K562 (cell line): ENCODE measurements around the gene COL4A2. TPM values are rescaled to one million over a fixed set of nuclear protein-coding genes. Genes with fewer than 3 reads are reported as not detected.

Experiments used
- ARID4B ChIP-seq: sonication (generic); formaldehyde crosslinking; IDR thresholded peaks from 2 replicates; pipeline ENCODE4 v1.8.0; 2022; ENCODE audit warnings: mild to moderate bottlenecking, missing genetic modification reagents
- BRCA1 ChIP-seq, 2 experiments: fragments of 450-650 bp in 1 of 2; sonication (generic) in 1 of 2; formaldehyde crosslinking in 1 of 2; IDR thresholded peaks; 2 replicates each; pipeline versions ENCODE4 v1.5.0 to v1.6.1; 2017 to 2020; ENCODE audit warnings: mild to moderate bottlenecking in 1 of 2, missing genetic modification reagents in 1 of 2
- CBX2 ChIP-seq: fragments of 200-600 bp; sonication (generic); IDR thresholded peaks from one replicate; pipeline ENCODE4 v1.6.1; 2012; ENCODE audit warnings: mild to moderate bottlenecking, low read length, inconsistent platforms; ENCODE audit not compliant: insufficient read depth, poor library complexity, severe bottlenecking
- COPS2 ChIP-seq: fragments of 450-650 bp; conservative IDR thresholded peaks from 2 replicates; pipeline ENCODE4 v1.6.1; 2016; ENCODE audit warnings: mild to moderate bottlenecking, moderate library complexity
- HSF4 ChIP-seq: fragments of 250-450 bp; sonication (Bioruptor Pico); IDR thresholded peaks from 2 replicates; pipeline ENCODE4 v2.1.2; 2022; ENCODE audit warnings: mild to moderate bottlenecking, moderate library complexity, borderline replicate concordance
- JUN ChIP-seq, 2 experiments: sonication (generic) in 1 of 2; formaldehyde crosslinking in 1 of 2; IDR thresholded peaks; 2 replicates each; pipeline versions ENCODE4 v1.6.1 to v1.8.0; 2012 to 2022; ENCODE audit warnings: borderline replicate concordance in 2 of 2, mild to moderate bottlenecking in 2 of 2, improper control_type of control experiment in 1 of 2, low read depth in 1 of 2, low read length in 1 of 2, missing genetic modification reagents in 1 of 2
- KDM1A ChIP-seq, 2 experiments: fragments of 450-650 bp; IDR thresholded peaks; 2 replicates each; pipeline ENCODE4 v1.6.1; 2016; ENCODE audit warnings: mild to moderate bottlenecking in 2 of 2
- MAFG ChIP-seq: fragments of 450-650 bp; conservative IDR thresholded peaks from 2 replicates; pipeline ENCODE4 v1.6.1; 2016; ENCODE audit warnings: missing genetic modification characterization, missing compliant biosample characterization
- MTA3 ChIP-seq: fragments of 450-650 bp; formaldehyde crosslinking; IDR thresholded peaks from 2 replicates; pipeline ENCODE4 v1.6.1; 2017; ENCODE audit warnings: mild to moderate bottlenecking, borderline replicate concordance
- MYC ChIP-seq, 2 experiments: fragments of 250-450 bp in 1 of 2; sonication (Bioruptor Pico) in 1 of 2; IDR thresholded peaks; 2 replicates each; pipeline versions ENCODE4 v1.5.1 to v1.6.1; 2012 to 2021; ENCODE audit warnings: low read depth in 2 of 2, borderline replicate concordance in 1 of 2, improper control_type of control experiment in 1 of 2, low read length in 1 of 2, mild to moderate bottlenecking in 1 of 2, moderate library complexity in 1 of 2
- NCOA4 ChIP-seq: fragments of 450-650 bp; IDR thresholded peaks from 2 replicates; pipeline ENCODE4 v1.6.1; 2018; ENCODE audit warnings: mild to moderate bottlenecking; ENCODE audit not compliant: partially characterized antibody
- NFRKB ChIP-seq: fragments of 450-650 bp; IDR thresholded peaks from 2 replicates; pipeline ENCODE4 v1.6.1; 2016; ENCODE audit warnings: low read depth
- NR2C1 ChIP-seq, 2 experiments: fragments of 450-650 bp; IDR thresholded peaks; 2 replicates each; pipeline ENCODE4 v1.6.1; 2017; ENCODE audit warnings: mild to moderate bottlenecking in 2 of 2, antibody characterized with exemption in 1 of 2, inconsistent platforms in 1 of 2, missing compliant biosample characterization in 1 of 2, missing genetic modification characterization in 1 of 2
- YY1 ChIP-seq, 3 experiments: IDR thresholded peaks; 2 replicates each; pipeline ENCODE4 v1.6.1; 2011; ENCODE audit warnings: low read length in 2 of 3, mild to moderate bottlenecking in 2 of 3, moderate library complexity in 2 of 3, borderline replicate concordance in 1 of 3, control low read depth in 1 of 3, low read depth in 1 of 3; ENCODE audit not compliant: insufficient read depth in 3 of 3, insufficient replicate concordance in 2 of 3, control insufficient read depth in 1 of 3, insufficient read length in 1 of 3; ENCODE audit errors: extremely low read depth in 1 of 3
- ZBTB5 ChIP-seq: fragments of 450-650 bp; IDR thresholded peaks from 2 replicates; pipeline ENCODE4 v1.6.1; 2017; ENCODE audit warnings: antibody characterized with exemption
- ZC3H8 ChIP-seq: fragments of 450-650 bp; IDR thresholded peaks from 2 replicates; pipeline ENCODE4 v1.6.1; 2017
- ZNF184 ChIP-seq: sonication (generic); formaldehyde crosslinking; IDR thresholded peaks from 2 replicates; pipeline ENCODE4 v1.5.0; 2020; ENCODE audit warnings: missing genetic modification reagents
- ZNF41 ChIP-seq: fragments of 250-450 bp; sonication (Bioruptor Pico); conservative IDR thresholded peaks from 2 replicates; pipeline ENCODE4 v1.4.0; 2020; ENCODE audit warnings: mild to moderate bottlenecking
- ZNF76 ChIP-seq: fragments of 250-450 bp; sonication (Bioruptor Pico); IDR thresholded peaks from 2 replicates; pipeline ENCODE4 v1.4.0; 2020; ENCODE audit warnings: mild to moderate bottlenecking, moderate library complexity, borderline replicate concordance
- polyA plus RNA-seq, 8 experiments: library from polyadenylated mRNA; depleted of rRNA in 4 of 8; stranded (reverse) in 5 of 8; unstranded in 3 of 8; fragments of >200 nt; fragmentation: Nextera tagmentation in 2 of 8; fragmentation: Illumina TruSeq in 1 of 8; extraction: Ambion mirVana in 2 of 8; extraction: Trizol in 1 of 8; gene quantifications; 2 replicates each; pipeline versions ENCODE4 v1.2.1 to v1.2.3, GENCODE V29; 2011 to 2014; ENCODE audit warnings: inconsistent platforms in 1 of 8, missing spikeins in 1 of 8
- total RNA-seq, 7 experiments: library from RNA; depleted of rRNA in 6 of 7; stranded (reverse); fragments of >200 nt in 6 of 7; fragmentation: Illumina TruSeq in 2 of 7; extraction: Trizol in 2 of 7; gene quantifications; 2 replicates each; pipeline versions ENCODE4 v1.2.1 to v1.2.3, GENCODE V29; 2011 to 2021; ENCODE audit warnings: low replicate concordance in 1 of 7

Gene COL4A2
- total and polyA plus RNA-seq, 9 of the 15 experiments (the other 6 are each of a cell fraction or from before 2014, with no cell fraction given), result 0.13 to 15.2 (median 8.1) TPM

DNA sequence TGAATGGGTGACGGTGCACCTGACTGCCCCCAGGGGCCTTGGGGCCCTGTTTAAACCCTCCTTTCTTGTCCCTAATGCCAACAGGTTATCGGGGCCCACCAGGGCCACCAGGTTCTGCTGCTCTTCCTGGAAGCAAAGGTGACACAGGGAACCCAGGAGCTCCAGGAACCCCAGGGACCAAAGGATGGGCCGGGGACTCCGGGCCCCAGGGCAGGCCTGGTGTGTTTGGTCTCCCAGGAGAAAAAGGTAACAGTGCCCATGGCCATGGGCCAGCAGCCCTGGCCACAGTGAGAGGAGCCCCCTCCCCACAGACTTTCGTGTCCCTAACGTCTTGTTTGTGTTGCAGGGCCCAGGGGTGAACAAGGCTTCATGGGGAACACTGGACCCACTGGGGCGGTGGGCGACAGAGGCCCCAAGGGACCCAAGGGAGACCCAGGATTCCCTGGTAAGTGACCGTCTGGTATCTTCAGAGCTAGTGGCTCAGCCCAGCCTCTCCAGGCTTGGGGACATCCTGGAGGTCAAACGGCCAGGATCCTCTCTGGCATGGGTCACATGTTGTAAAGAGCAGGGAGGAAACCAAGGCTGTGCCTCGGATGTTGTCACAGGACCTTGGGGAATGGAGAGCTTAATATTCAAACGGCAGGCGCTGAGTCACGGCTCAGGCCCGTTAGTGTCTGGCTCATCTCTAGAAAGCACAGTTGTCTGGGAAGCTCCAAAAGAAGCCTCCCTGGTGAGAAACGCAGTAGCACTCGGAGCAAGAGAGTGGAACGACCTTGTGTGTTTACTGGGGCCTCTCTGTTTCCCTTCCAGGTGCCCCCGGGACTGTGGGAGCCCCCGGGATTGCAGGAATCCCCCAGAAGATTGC is 196.2 kb downstream of the COL4A2 start (continued):
- TF ChIP-seq ARID4B (CRISPR knock-in tag), result no peak
- no peak for TF ChIP-seq CBX2
- TF ChIP-seq BRCA1 (IDR thresholded peaks at IDR 0.05), result no peak
- TF ChIP-seq BRCA1 (CRISPR knock-in tag; IDR thresholded peaks at IDR 0.05), result no peak
- no peak for TF ChIP-seq MYC (IDR thresholded peaks at IDR 0.05; ENCODE audit: low read depth, low read length)
- TF ChIP-seq MYC (CRISPR knock-in tag; IDR thresholded peaks at IDR 0.05; ENCODE audit: borderline replicate concordance, low read depth), result no peak
- no peak for TF ChIP-seq HSF4 (CRISPR knock-in tag)
- peak; percentile 51 for TF ChIP-seq MAFG (tag)
- TF ChIP-seq YY1 (IDR thresholded peaks at IDR 0.05; ENCODE audit: borderline replicate concordance in 1 of 3, control insufficient read depth in 1 of 3, extremely low read depth in 1 of 3, insufficient read depth in 3 of 3, insufficient read length in 1 of 3, insufficient replicate concordance in 2 of 3, low read depth in 1 of 3, low read length in 2 of 3), result no peak
- no peak for TF ChIP-seq KDM1A (IDR thresholded peaks at IDR 0.05)
- TF ChIP-seq ZNF184 (CRISPR knock-in tag), result no peak
- TF ChIP-seq NFRKB, result 0 out of 2 replicates have a peak, but pooled peaks have one; percentile 46
- no peak for TF ChIP-seq NCOA4
- no peak for TF ChIP-seq NR2C1 (IDR thresholded peaks at IDR 0.05)
- TF ChIP-seq NR2C1 (tag; IDR thresholded peaks at IDR 0.05), result 0 out of 2 replicates have a peak, but pooled peaks have one; percentile 41
- 0 out of 2 replicates have a peak, but pooled peaks have one; percentile 36 for TF ChIP-seq ZNF76 (CRISPR knock-in tag)
- TF ChIP-seq COPS2, result no peak
- no peak for TF ChIP-seq ZNF41 (CRISPR knock-in tag)
- no peak for TF ChIP-seq ZC3H8
- TF ChIP-seq JUN (IDR thresholded peaks at IDR 0.05; ENCODE audit: borderline replicate concordance, low read depth, low read length), result peak; percentile 23; the same call in 1 of the 2 replicates
- TF ChIP-seq JUN (CRISPR knock-in tag; IDR thresholded peaks at IDR 0.05; ENCODE audit: borderline replicate concordance), result no peak
- no peak for TF ChIP-seq MTA3
- no peak for TF ChIP-seq ZBTB5
